ENCODE results near the gene KIF1B. TPM values are rescaled to one million over a fixed set of nuclear protein-coding genes. Genes with fewer than 3 reads are reported as not detected.

The KIF1B gene
- total RNA-seq, 2 donors from 2014 or later: 39.7 to 47.4 TPM

GRCh38 chr1:10339036-10339567 lies 128.7 kb downstream of the KIF1B start:
- H3K27ac ChIP-seq: no peak overlapping the region
- TF ChIP-seq CTCF (IDR thresholded peaks at IDR 0.05): no peak
- no peak overlapping the region for H3K9ac ChIP-seq (ENCODE audit: low read depth in 2 of 2, low read length in 2 of 2)
- no peaks in the 10 kb centered on the region for H3K4me1 ChIP-seq
- DNase-seq: no peak
- H3K36me3 ChIP-seq: peaks cover 8% of the 10 kb centered on the region
- no peaks in the 10 kb centered on the region for H3K27me3 ChIP-seq
- intact Hi-C loops (cut with DNase I): loop anchor here (5.0 kb wide), 1 partner anchor 127 kb away; the partner anchor contains the start of gene KIF1B
- H3K4me3 ChIP-seq: no peak overlapping the region
- no peaks in the 10 kb centered on the region for H3K9me3 ChIP-seq

GRCh38 chr1:10339815-10340214 lies 129.4 kb downstream of the KIF1B start:
- H3K4me1 ChIP-seq: no peaks in the 10 kb centered on the region
- intact Hi-C loops (cut with DNase I): loop anchor here (5.0 kb wide), 1 partner anchor 128 kb away; the partner anchor contains the start of gene KIF1B

GRCh38 chr1:10340930-10341590 lies 130.7 kb downstream of the KIF1B start:
- no peak overlapping the region for H3K4me3 ChIP-seq
- no peaks in the 10 kb centered on the region for H3K27me3 ChIP-seq
- DNase-seq: peak; percentile 30
- H3K9ac ChIP-seq (ENCODE audit: low read depth in 2 of 2, low read length in 2 of 2): no peak overlapping the region
- H3K4me1 ChIP-seq: no peaks in the 10 kb centered on the region
- H3K9me3 ChIP-seq: no peaks in the 10 kb centered on the region
- no peak overlapping the region for H3K27ac ChIP-seq
- intact Hi-C loops (cut with DNase I): no loop called here
- H3K36me3 ChIP-seq: peaks cover 11% of the 10 kb centered on the region
- TF ChIP-seq CTCF (IDR thresholded peaks at IDR 0.05): no peak

More at GRCh38 chr1:10339815-10340214, 129.4 kb downstream of the KIF1B start:
- no peak overlapping the region for H3K9ac ChIP-seq (ENCODE audit: low read depth in 2 of 2, low read length in 2 of 2)
- H3K27ac ChIP-seq: no peak overlapping the region
- no peaks in the 10 kb centered on the region for H3K27me3 ChIP-seq
- H3K36me3 ChIP-seq: peaks cover 11% of the 10 kb centered on the region
- no peak for TF ChIP-seq CTCF (IDR thresholded peaks at IDR 0.05)
- DNase-seq: peak; percentile 45
- H3K4me3 ChIP-seq: no peak overlapping the region
- H3K9me3 ChIP-seq: no peaks in the 10 kb centered on the region

GRCh38 chr1:10347109-10347508 lies 136.7 kb downstream of the KIF1B start:
- intact Hi-C loops (cut with DNase I): no loop called here
- H3K27me3 ChIP-seq: no peaks in the 10 kb centered on the region
- H3K36me3 ChIP-seq: peaks cover 9% of the 10 kb centered on the region
- no peaks in the 10 kb centered on the region for H3K4me1 ChIP-seq
- H3K4me3 ChIP-seq: no peak overlapping the region
- DNase-seq: no peak
- TF ChIP-seq CTCF (IDR thresholded peaks at IDR 0.05): no peak
- no peak overlapping the region for H3K27ac ChIP-seq
- H3K9ac ChIP-seq (ENCODE audit: low read depth in 2 of 2, low read length in 2 of 2): no peak overlapping the region
- H3K9me3 ChIP-seq: no peaks in the 10 kb centered on the region

- H3K9ac ChIP-seq (ENCODE audit: low read depth in 2 of 2, low read length in 2 of 2): no peak overlapping the region
- H3K9me3 ChIP-seq: no peaks in the 10 kb centered on the region
- H3K4me3 ChIP-seq: no peak overlapping the region
- peaks cover 6% of the 10 kb centered on the region for H3K36me3 ChIP-seq
- no peaks in the 10 kb centered on the region for H3K4me1 ChIP-seq
- no peak for TF ChIP-seq CTCF (IDR thresholded peaks at IDR 0.05)
- DNase-seq: no peak
- no peaks in the 10 kb centered on the region for H3K27me3 ChIP-seq
- intact Hi-C loops (cut with DNase I): no loop called here
- no peak overlapping the region for H3K27ac ChIP-seq
Measured at GRCh38 chr1:10353282-10353681, 142.9 kb downstream of the KIF1B start.
